Mesenchymal stem cell (in vitro differentiated cells and primary cell): ENCODE measurements around the gene CENPN.
A peak's percentile ranks its signal among the peaks of the same experiment; 100 is the strongest.

ENCODE experiments used
- DNase-seq: peaks from one replicate; pipeline ENCODE4 v3.0.0-alpha.2; 2013
- H2AFZ ChIP-seq: one replicate; pipeline ENCODE4 v1.6.1; 2013; ENCODE audit warnings: low read depth, mild to moderate bottlenecking, control low read depth, inconsistent platforms, low read length, moderate library complexity
- H2AK5ac ChIP-seq: 2 replicates; pipeline ENCODE4 v1.6.1; 2013; ENCODE audit warnings: low read length, moderate library complexity, mild to moderate bottlenecking, inconsistent platforms; ENCODE audit not compliant: severe bottlenecking
- H2BK120ac ChIP-seq: one replicate; pipeline ENCODE4 v1.6.1; 2013; ENCODE audit warnings: low read depth, mild to moderate bottlenecking, inconsistent platforms, low read length, moderate library complexity
- H2BK12ac ChIP-seq, 2 experiments: one replicate each; pipeline ENCODE4 v1.6.1; 2013; ENCODE audit warnings: inconsistent platforms in 2 of 2, low read length in 2 of 2, mild to moderate bottlenecking in 2 of 2, moderate library complexity in 2 of 2, control low read depth in 1 of 2
- H2BK15ac ChIP-seq: one replicate; pipeline ENCODE4 v1.6.1; 2013; ENCODE audit warnings: mild to moderate bottlenecking, low read depth, inconsistent platforms; ENCODE audit not compliant: poor library complexity, severe bottlenecking
- H2BK5ac ChIP-seq: 2 replicates; pipeline ENCODE4 v1.6.1; 2013; ENCODE audit warnings: low read depth, mild to moderate bottlenecking, low read length, control low read depth, inconsistent platforms; ENCODE audit not compliant: poor library complexity, severe bottlenecking
- H3K14ac ChIP-seq, 2 experiments: one replicate each; pipeline ENCODE4 v1.6.1; 2013; ENCODE audit warnings: inconsistent platforms in 2 of 2, low read length in 2 of 2, control low read depth in 1 of 2, mild to moderate bottlenecking in 1 of 2, moderate library complexity in 1 of 2
- H3K18ac ChIP-seq, 2 experiments: one replicate each; pipeline ENCODE4 v1.6.1; 2013; ENCODE audit warnings: inconsistent platforms in 2 of 2, low read length in 2 of 2, control low read depth in 1 of 2, low read depth in 1 of 2, mild to moderate bottlenecking in 1 of 2
- H3K23ac ChIP-seq, 2 experiments: one replicate each; pipeline ENCODE4 v1.6.1; 2013; ENCODE audit warnings: inconsistent platforms in 2 of 2, low read length in 2 of 2, mild to moderate bottlenecking in 2 of 2, moderate library complexity in 2 of 2, control low read depth in 1 of 2
- H3K27ac ChIP-seq: 2 replicates; pipeline ENCODE4 v1.5.1; 2013; ENCODE audit warnings: mild to moderate bottlenecking, moderate library complexity, low read length, control low read depth, inconsistent platforms; ENCODE audit not compliant: poor library complexity, severe bottlenecking
- H3K27me3 ChIP-seq, 2 experiments: 2 replicates each; pipeline versions ENCODE4 v1.6.1 to v1.7.0; 2013; ENCODE audit warnings: low read length in 2 of 2, mild to moderate bottlenecking in 2 of 2, moderate library complexity in 2 of 2, control low read depth in 1 of 2, inconsistent platforms in 1 of 2; ENCODE audit not compliant: control insufficient read depth in 1 of 2, insufficient read depth in 1 of 2
- H3K36me3 ChIP-seq, 2 experiments: 2 replicates each; pipeline versions ENCODE4 v1.6.1 to v1.7.0; 2013; ENCODE audit warnings: low read length in 2 of 2, control low read depth in 1 of 2, inconsistent platforms in 1 of 2, low read depth in 1 of 2, mild to moderate bottlenecking in 1 of 2; ENCODE audit not compliant: insufficient read depth in 2 of 2, control insufficient read depth in 1 of 2
- H3K4ac ChIP-seq, 2 experiments: one replicate each; pipeline ENCODE4 v1.6.1; 2013; ENCODE audit warnings: inconsistent platforms in 2 of 2, low read length in 2 of 2, mild to moderate bottlenecking in 2 of 2, moderate library complexity in 2 of 2, control low read depth in 1 of 2, low read depth in 1 of 2
- H3K4me1 ChIP-seq: 2 replicates; pipeline ENCODE4 v1.6.1; 2013; ENCODE audit warnings: low read depth, low read length, control low read depth; ENCODE audit not compliant: control insufficient read depth, insufficient read depth
- H3K4me2 ChIP-seq: 2 replicates; pipeline ENCODE4 v1.6.1; 2013; ENCODE audit warnings: low read length, mild to moderate bottlenecking, inconsistent platforms; ENCODE audit not compliant: poor library complexity, severe bottlenecking
- H3K4me3 ChIP-seq, 2 experiments: 2 replicates each; pipeline versions ENCODE4 v1.5.1 to v1.7.0; 2013; ENCODE audit warnings: low read length in 2 of 2, mild to moderate bottlenecking in 2 of 2, control low read depth in 1 of 2, low read depth in 1 of 2; ENCODE audit not compliant: insufficient read depth in 1 of 2
- H3K79me1 ChIP-seq: replicated peaks from 2 replicates; pipeline ENCODE4 v1.6.1; 2013; ENCODE audit warnings: mild to moderate bottlenecking, control low read depth, low read length, inconsistent platforms; ENCODE audit not compliant: poor library complexity, severe bottlenecking
- H3K9ac ChIP-seq: 2 replicates; pipeline ENCODE4 v1.7.0; 2013; ENCODE audit warnings: mild to moderate bottlenecking, low read length, moderate library complexity
- H3K9me3 ChIP-seq: 2 replicates; pipeline ENCODE4 v1.7.0; 2013; ENCODE audit warnings: mild to moderate bottlenecking, low read length; ENCODE audit not compliant: control insufficient read depth
- H4K8ac ChIP-seq: one replicate; pipeline ENCODE4 v1.6.1; 2013; ENCODE audit warnings: inconsistent platforms, mild to moderate bottlenecking, low read length, moderate library complexity
- H4K91ac ChIP-seq: one replicate; pipeline ENCODE4 v1.6.1; 2013; ENCODE audit warnings: mild to moderate bottlenecking, low read length, inconsistent platforms
- WGBS: methylation state at CpG from one replicate; pipeline ENCODE4 v1.1.7; 2013; ENCODE audit warnings: mixed read lengths; 5-methylcytosine and 5-hydroxymethylcytosine counted together

Gene CENPN

GRCh38 chr16:80997964-80998620 is 8.9 kb upstream of the CENPN start:
- Histone ChIP-seq H3K9ac (peak overlapping the region; percentile 6), H2BK12ac (no peak overlapping the region), H4K91ac (no peak overlapping the region), H3K14ac (no peak overlapping the region), H2AK5ac (no peak overlapping the region), H2BK15ac (no peak overlapping the region), H3K4me3 (no peak overlapping the region), H3K27ac (peak overlapping the region; percentile 3), H3K9me3 (no peaks in the 10 kb centered on the region), H3K27me3 (no peaks in the 10 kb centered on the region), H3K79me1 (no peaks in the 10 kb centered on the region), H2BK5ac (no peak overlapping the region), H4K8ac (no peak overlapping the region), H2BK120ac (no peak overlapping the region), H2AFZ (no peak overlapping the region), H3K4ac (no peak overlapping the region), H3K4me1 (no peaks in the 10 kb centered on the region), H3K4me2 (no peak overlapping the region), H3K23ac (no peak overlapping the region), H3K36me3 (no peaks in the 10 kb centered on the region), H3K18ac (no peak overlapping the region)
- WGBS = 99% methylated on average over 5 of the region's 7 CpGs
- DNase-seq = no peak

DNA sequence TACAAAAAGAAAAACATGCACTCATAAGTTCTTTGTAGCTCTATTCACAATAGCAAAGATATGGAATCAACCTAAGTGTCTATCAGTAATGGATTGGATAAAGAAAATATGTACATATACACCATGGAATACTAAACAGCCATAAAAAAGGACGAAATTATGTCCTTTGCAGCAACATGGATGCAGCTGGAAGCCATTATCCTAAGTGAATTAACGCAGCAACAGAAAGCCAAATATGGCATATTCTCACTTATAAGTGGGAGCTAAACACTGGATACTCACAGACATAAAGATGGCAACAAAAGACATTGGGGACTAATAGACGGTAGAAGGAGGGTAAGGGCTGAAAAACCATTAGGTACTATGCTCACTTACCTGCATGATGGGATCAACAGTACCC is 6.1 kb upstream of the CENPN start:
- no peaks in the 10 kb centered on the region for H3K79me1 ChIP-seq

DNA sequence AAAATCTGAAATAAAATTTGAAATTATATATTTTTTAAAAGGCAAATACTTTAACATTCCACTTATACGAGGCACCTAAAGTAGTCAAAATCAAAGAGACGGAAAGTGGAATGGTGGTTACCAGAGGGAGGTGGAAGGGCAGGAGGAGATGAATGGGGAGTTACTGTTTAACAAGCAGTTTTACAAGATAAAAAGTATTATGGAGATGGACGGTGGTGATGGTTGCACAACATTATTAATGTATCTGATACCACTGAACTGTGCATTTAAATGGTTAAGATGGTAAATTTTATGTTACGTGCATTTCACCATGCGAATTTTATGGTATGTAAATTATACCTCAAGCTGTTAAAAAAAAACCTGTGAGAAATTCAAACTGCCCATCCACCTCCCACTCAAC is 5.7 kb upstream of the CENPN start:
- 94% methylated on average over 5 of the region's 5 CpGs for WGBS
- no peaks in the 10 kb centered on the region for H3K79me1 ChIP-seq
- H3K4me1 ChIP-seq = peaks cover 8% of the 10 kb centered on the region
- no peak overlapping the region for H3K4me2 ChIP-seq
- no peak overlapping the region for H2BK120ac ChIP-seq
- H3K18ac ChIP-seq = no peak overlapping the region
- H3K27me3 ChIP-seq = no peaks in the 10 kb centered on the region
- no peaks in the 10 kb centered on the region for H3K9me3 ChIP-seq
- no peak overlapping the region for H2BK15ac ChIP-seq
- H3K27ac ChIP-seq = no peak overlapping the region
- H3K14ac ChIP-seq = no peak overlapping the region
- H3K9ac ChIP-seq = no peak overlapping the region
- DNase-seq = no peak
- H3K4me3 ChIP-seq = no peak overlapping the region
- H3K36me3 ChIP-seq = no peaks in the 10 kb centered on the region
- H2AK5ac ChIP-seq = no peak overlapping the region
- H2BK5ac ChIP-seq = no peak overlapping the region
- H2BK12ac ChIP-seq = no peak overlapping the region
- H3K4ac ChIP-seq = no peak overlapping the region
- H4K8ac ChIP-seq = no peak overlapping the region
- no peak overlapping the region for H4K91ac ChIP-seq
- no peak overlapping the region for H3K23ac ChIP-seq
- no peak overlapping the region for H2AFZ ChIP-seq

More for the DNA sequence above, 6.1 kb upstream of the CENPN start:
- H2BK12ac ChIP-seq = no peak overlapping the region
- H2AFZ ChIP-seq = no peak overlapping the region
- H3K14ac ChIP-seq = no peak overlapping the region
- H3K4ac ChIP-seq = no peak overlapping the region
- no peak overlapping the region for H4K91ac ChIP-seq
- H2AK5ac ChIP-seq = peak overlapping the region; percentile 54
- H3K4me1 ChIP-seq = peaks cover 8% of the 10 kb centered on the region
- no peaks in the 10 kb centered on the region for H3K27me3 ChIP-seq
- H3K18ac ChIP-seq = no peak overlapping the region
- no peak overlapping the region for H2BK120ac ChIP-seq
- no peaks in the 10 kb centered on the region for H3K36me3 ChIP-seq
- H3K9me3 ChIP-seq = no peaks in the 10 kb centered on the region
- WGBS = 100% methylated on average over 3 of the region's 3 CpGs
- H3K4me3 ChIP-seq = no peak overlapping the region
- H2BK15ac ChIP-seq = no peak overlapping the region
- no peak overlapping the region for H3K9ac ChIP-seq
- no peak overlapping the region for H4K8ac ChIP-seq
- no peak overlapping the region for H2BK5ac ChIP-seq
- H3K23ac ChIP-seq = no peak overlapping the region
- no peak overlapping the region for H3K27ac ChIP-seq
- H3K4me2 ChIP-seq = no peak overlapping the region
- no peak for DNase-seq

DNA sequence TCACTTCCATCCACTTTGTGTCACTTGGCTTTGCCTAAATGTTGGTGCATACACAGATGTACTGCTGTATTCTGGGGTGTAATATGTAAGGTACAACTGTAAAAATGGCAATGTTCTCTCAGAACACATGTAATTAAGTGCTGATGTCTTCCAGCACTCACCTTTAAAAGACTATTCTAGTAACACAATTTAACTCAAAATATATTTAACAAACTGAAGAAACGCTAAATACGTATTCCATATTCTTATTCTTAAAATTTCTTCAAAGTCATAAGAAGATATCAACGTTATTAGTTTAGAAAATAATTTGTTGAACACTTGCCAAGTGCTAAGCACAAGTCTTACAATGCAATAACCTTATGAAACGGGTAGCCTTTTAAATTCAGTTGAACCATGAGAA is 4.0 kb upstream of the CENPN start:
- H3K14ac ChIP-seq = no peak overlapping the region
- H4K8ac ChIP-seq = no peak overlapping the region
- no peak overlapping the region for H2BK12ac ChIP-seq
- no peak overlapping the region for H4K91ac ChIP-seq
- H3K9me3 ChIP-seq = no peaks in the 10 kb centered on the region
- H3K36me3 ChIP-seq = no peaks in the 10 kb centered on the region
- no peak overlapping the region for H2AFZ ChIP-seq
- H2BK120ac ChIP-seq = no peak overlapping the region
- no peak overlapping the region for H3K4me2 ChIP-seq
- no peak overlapping the region for H2BK5ac ChIP-seq
- H3K79me1 ChIP-seq = peaks cover 2% of the 10 kb centered on the region
- H3K23ac ChIP-seq = no peak overlapping the region
- no peak overlapping the region for H3K27ac ChIP-seq
- no peak overlapping the region for H3K4me3 ChIP-seq
- H2BK15ac ChIP-seq = no peak overlapping the region
- H3K9ac ChIP-seq = peak overlapping the region; percentile 81
- no peak for DNase-seq
- no peak overlapping the region for H3K18ac ChIP-seq
- peaks cover 9% of the 10 kb centered on the region for H3K4me1 ChIP-seq
- WGBS = 98% methylated on average over 2 of the region's 4 CpGs
- no peak overlapping the region for H3K4ac ChIP-seq
- H2AK5ac ChIP-seq = no peak overlapping the region
- H3K27me3 ChIP-seq = no peaks in the 10 kb centered on the region
